ENCODE data around the gene C2CD4D.

DNA sequence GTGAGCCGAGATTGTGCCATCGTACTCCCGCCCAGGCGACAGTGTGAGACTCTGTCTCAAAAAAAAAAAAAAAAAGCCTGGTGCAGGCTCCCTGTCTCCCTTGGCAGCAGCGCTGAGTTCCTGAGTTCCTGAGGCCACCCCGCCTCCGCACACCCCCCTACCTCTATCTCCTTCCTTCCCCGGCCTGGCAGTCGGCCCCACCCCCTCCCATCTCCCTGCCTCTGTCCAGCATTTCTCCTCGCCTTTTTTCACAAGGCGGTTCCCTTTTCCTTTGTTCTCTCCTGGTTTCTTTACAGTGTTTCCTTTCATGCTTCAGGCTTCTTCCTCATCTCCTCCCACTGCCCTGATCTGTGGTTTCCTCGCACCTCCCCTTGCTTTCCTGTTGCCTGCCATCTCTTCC lies 10.7 kb downstream of the C2CD4D start:
- TF ChIP-seq CTCF (IDR thresholded peaks at IDR 0.05) (no peak), POLR2A (IDR thresholded peaks at IDR 0.05) (no peak), POLR2AphosphoS5 (IDR thresholded peaks at IDR 0.05; ENCODE audit: insufficient read depth in 1 of 2, low read depth in 1 of 2) (no peak)
